ENCODE measurements around the gene EIF4E1B.

DNA sequence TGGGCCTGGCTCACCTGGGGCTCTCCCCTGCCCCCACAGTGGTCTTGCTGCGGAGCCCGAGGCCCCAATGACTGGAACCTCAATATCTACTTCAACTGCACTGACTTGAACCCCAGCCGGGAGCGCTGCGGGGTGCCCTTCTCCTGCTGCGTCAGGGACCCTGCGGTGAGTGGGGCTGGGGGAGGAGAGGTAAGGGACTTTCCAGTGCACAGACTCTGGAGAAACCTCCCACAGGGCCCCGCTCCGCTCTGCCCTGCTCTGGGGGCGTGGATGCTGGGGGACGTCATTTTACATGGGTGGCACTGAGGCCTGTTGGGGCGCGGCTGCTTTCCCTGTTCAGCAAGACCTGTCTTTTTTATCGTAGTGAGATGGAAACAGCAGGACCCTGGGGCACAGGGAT, 24.4 kb downstream of the EIF4E1B start:
- TF ChIP-seq, protein P1, sequence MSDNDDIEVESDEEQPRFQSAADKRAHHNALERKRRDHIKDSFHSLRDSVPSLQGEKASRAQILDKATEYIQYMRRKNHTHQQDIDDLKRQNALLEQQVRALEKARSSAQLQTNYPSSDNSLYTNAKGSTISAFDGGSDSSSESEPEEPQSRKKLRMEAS (IDR thresholded peaks at IDR 0.05; ENCODE audit: low read depth, low read length) = no peak
- TF ChIP-seq, protein P2, sequence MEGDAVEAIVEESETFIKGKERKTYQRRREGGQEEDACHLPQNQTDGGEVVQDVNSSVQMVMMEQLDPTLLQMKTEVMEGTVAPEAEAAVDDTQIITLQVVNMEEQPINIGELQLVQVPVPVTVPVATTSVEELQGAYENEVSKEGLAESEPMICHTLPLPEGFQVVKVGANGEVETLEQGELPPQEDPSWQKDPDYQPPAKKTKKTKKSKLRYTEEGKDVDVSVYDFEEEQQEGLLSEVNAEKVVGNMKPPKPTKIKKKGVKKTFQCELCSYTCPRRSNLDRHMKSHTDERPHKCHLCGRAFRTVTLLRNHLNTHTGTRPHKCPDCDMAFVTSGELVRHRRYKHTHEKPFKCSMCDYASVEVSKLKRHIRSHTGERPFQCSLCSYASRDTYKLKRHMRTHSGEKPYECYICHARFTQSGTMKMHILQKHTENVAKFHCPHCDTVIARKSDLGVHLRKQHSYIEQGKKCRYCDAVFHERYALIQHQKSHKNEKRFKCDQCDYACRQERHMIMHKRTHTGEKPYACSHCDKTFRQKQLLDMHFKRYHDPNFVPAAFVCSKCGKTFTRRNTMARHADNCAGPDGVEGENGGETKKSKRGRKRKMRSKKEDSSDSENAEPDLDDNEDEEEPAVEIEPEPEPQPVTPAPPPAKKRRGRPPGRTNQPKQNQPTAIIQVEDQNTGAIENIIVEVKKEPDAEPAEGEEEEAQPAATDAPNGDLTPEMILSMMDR (IDR thresholded peaks at IDR 0.05; ENCODE audit: low read depth, low read length) = no peak
- TF ChIP-seq POLR2A (IDR thresholded peaks at IDR 0.05; ENCODE audit: extremely low read depth, insufficient read length) = no peak
- no peak for TF ChIP-seq MYC (IDR thresholded peaks at IDR 0.05; ENCODE audit: low read depth, low read length)

Data from NB4 (cell line).